HK-2 (cell line): ENCODE results near the gene LRRC46.
A peak's percentile ranks its signal among the peaks of the same experiment; 100 is the strongest.

Experiments
- DNase-seq: peaks from one replicate; pipeline ENCODE4 v3.0.0-alpha.2; 2018; ENCODE audit not compliant: unreplicated experiment

Gene LRRC46

GRCh38 chr17:47878203-47879027 lies 46.9 kb downstream of the LRRC46 start:
- no peak for DNase-seq

GRCh38 chr17:47879028-47879585 lies 47.6 kb downstream of the LRRC46 start:
- DNase-seq: peak; percentile 29

- no peak for DNase-seq
Measured at GRCh38 chr17:47879776-47880454, 48.4 kb downstream of the LRRC46 start.

- no peak for DNase-seq
Measured at GRCh38 chr17:47882247-47882646, 50.8 kb downstream of the LRRC46 start.

- DNase-seq: no peak
Measured at GRCh38 chr17:47882695-47883588, 51.5 kb downstream of the LRRC46 start.

GRCh38 chr17:47883589-47884426 lies 52.3 kb downstream of the LRRC46 start:
- no peak for DNase-seq

GRCh38 chr17:47884427-47884740 lies 52.9 kb downstream of the LRRC46 start:
- no peak for DNase-seq

GRCh38 chr17:47884905-47885730 lies 53.6 kb downstream of the LRRC46 start:
- no peak for DNase-seq
